ENCODE results near the gene MPC1.

- TF ChIP-seq HDGF (IDR thresholded peaks at IDR 0.05; ENCODE audit: borderline replicate concordance) (no peak), FOXM1 (IDR thresholded peaks at IDR 0.05; ENCODE audit: borderline replicate concordance) (no peak), ARNT (IDR thresholded peaks at IDR 0.05) (no peak), BHLHE40 (IDR thresholded peaks at IDR 0.05; ENCODE audit: borderline replicate concordance) (no peak), FOXK2 (IDR thresholded peaks at IDR 0.05) (no peak), ELF4 (IDR thresholded peaks at IDR 0.05) (no peak), SUZ12 (IDR thresholded peaks at IDR 0.05) (no peak), ZNF384 (IDR thresholded peaks at IDR 0.05) (no peak), SP1 (IDR thresholded peaks at IDR 0.05) (no peak), FOXA1 (IDR thresholded peaks at IDR 0.05) (no peak), TARDBP (IDR thresholded peaks at IDR 0.05) (no peak)
These were observed 64.5 kb downstream of the MPC1 start for GRCh38 chr6:166318227-166318626.
